GM21526 (cell line): ENCODE results near the gene KCNQ2.
"Not testable (repeated sequence)": the region's sequence is repeated elsewhere in the genome, so short reads cannot be mapped to it uniquely, and the experiment has no call there.

Source experiments
- ATAC-seq: cut with Tn5 transposase; IDR thresholded peaks from one replicate; pipeline ENCODE4 v1.9.1; 2021; ENCODE audit warnings: moderate library complexity; ENCODE audit not compliant: unreplicated experiment, low FRiP score

KCNQ2 gene

DNA sequence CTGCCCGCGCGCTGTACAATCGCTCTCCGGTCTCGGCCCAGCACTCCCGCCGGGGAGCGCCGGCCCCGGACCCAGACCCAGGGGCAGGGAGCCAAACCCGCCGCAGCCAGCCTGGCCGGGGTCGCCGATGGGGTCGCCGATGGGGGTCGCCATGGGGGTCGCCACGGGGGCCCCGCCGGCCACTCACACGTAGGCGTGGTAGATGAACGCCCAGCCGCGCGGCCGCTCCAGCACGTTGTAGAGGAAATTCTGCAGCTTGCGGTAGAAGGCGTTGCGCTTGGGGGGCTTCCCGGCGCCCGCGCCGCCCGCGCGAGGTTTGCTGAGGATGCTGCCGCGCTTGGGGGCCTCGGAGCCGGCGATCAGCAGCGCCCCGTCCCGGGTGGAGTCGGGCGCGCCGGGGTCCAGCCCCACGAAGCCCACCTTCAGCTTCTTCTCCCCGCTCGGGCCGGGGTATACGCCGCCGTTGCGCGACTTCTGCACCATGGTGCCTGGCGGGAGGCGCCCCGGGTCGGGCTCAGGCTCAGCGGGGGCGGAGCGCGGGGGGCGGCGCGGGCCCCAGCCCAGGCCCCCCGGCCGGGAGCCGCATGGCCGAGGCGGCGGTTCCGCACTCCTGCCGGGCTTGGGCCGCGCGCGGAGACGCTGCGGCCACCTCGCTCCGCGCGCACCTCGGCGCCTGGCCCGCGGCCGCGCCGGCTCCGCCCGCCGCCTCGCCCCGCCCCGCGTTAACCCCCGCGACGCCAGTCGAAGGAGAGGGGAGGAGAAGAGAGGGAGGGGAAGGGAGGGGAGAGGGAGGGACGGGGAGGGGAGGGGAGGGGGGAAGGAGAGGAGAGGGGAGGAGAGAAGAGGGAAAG is at the start of gene KCNQ2:
KCNQ2 (minus strand) TSS at position 675 of the 851 bp plus-strand sequence; CDS start at position 483, 192 bp downstream.
- ATAC-seq, result no peak

DNA sequence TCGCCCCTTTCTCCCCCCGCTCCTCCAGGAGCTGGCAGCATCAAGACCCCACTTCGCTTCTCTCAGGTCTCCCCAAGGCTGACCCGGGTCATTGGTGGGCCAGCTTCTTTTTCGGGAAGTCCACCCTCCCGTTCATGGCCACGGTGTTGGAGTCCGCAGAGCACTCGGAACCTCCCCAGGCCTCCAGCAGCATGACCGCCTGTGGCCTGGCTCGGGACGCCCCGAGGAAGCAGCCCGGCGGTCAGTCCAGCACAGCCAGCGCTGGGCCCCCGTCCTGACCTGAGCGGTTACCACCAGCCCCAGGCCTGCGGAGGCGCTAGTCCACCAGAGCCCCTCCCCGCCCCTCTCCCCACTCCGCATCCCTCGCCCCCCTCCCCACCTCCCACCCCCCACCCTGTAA is 49.1 kb upstream of the KCNQ2 start:
- ATAC-seq, result no peak

- peak; percentile 36 for ATAC-seq
Measured at GRCh38 chr20:63520934-63521601, 48.6 kb upstream of the KCNQ2 start.

GRCh38 chr20:63520504-63520933 is 48.1 kb upstream of the KCNQ2 start, which contains the start of gene PPDPF:
Gene PPDPF, plus strand, starts transcription at chr20:63520765. Its CDS starts 544 bp downstream, at chr20:63521309.
- peak; percentile 49 for ATAC-seq

GRCh38 chr20:63519668-63520503 is 47.4 kb upstream of the KCNQ2 start:
- peak; percentile 31 for ATAC-seq

- ATAC-seq, result no peak
Measured at GRCh38 chr20:63518946-63519667, 46.7 kb upstream of the KCNQ2 start.

DNA sequence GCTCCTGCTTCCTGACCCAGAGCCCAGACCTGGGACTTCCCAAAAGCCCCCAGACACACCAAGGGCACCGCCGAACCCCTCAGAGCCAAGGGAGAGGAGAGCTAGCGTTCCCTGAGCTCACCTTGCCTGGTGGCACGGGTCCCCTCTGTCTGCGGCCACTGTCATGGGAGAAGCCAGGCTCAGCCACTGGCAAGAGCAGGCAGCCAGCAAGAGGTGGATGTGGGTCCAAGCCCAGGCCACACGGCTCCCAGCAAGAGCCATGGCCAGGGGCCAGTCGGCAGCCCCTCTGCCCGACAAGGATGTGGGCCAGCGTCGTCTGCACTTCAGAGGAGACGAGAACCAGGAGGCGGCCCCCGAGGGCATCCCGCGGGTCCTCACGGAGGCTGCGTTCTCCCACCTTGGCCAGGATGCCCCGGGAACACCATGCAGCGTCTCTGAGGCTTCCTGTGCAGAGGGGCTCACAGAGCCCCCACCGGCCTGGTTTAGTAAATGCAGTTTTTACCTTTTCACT is 46.0 kb upstream of the KCNQ2 start:
- no peak for ATAC-seq

DNA sequence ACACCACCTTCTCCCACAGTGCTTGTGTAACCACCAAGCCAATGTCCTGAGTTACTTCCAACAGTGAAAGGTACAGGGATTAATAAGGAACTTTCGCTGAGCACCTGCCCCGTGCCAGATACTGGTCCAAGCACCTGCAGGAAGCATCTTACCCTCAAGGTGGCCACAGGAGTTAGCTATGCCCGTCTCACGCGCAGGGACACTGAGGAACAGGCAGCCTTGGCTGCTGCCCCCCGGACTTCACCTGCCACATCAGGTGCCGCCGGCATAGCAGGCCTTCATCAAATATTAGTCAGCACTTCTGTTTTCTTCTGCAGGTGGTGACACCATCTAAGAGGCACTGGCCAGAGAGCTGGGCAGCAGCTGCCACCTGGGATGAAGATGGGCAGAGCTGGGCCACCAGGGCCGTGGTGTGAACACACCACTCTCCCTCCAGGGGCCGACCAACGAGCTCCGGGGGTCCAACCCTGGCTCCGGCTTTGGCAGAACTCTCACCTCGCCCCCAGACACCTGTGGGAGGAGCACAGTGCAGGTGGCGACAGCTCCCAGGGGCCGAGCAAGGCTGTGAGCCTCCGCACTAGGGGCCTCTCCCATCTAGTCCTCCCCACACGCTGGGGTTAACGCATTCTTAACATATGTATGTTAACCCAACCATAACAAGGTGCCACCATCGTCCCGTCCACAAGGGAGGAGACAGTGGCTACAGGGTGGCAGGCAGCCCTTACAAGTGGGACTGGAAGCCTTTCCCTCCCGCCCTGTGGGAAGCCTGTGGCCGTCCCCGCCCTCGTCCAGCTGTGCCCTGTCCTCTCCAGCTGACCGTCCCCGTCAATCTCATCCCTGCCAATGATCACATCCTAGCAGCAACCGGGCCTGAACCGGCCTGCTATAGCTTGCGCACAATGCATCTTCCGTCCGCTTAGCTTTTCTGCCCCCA is 45.2 kb upstream of the KCNQ2 start:
- no peak for ATAC-seq

- ATAC-seq, result not testable (repeated sequence)
Measured at GRCh38 chr20:63514520-63514919, 42.1 kb upstream of the KCNQ2 start.

GRCh38 chr20:63513207-63513606 is 40.8 kb upstream of the KCNQ2 start:
- ATAC-seq, result no peak

GRCh38 chr20:63509088-63509564 is 36.7 kb upstream of the KCNQ2 start:
- no peak for ATAC-seq

- ATAC-seq, result no peak
Measured at GRCh38 chr20:63508072-63508768, 35.8 kb upstream of the KCNQ2 start.

GRCh38 chr20:63507083-63507743 is 34.8 kb upstream of the KCNQ2 start:
- ATAC-seq, result no peak

DNA sequence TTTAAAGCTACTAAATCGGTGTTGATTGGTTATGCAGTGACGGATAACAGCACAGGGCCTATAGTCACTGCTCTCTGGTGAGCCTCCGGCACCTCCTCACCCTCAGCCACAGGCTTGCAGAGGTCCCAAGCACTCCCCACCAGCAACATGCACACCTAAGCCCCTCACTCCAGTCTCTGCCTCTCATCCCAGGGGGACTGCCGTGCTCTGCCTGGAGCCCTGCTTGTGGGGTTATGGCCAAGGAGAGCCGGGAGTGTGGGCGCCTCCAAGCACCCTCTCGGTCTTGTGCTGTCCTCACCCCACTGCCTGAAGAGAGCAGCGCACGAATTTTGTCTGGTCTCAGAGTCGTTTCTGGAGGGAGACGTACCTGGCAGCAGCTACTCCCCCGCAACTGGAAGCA is 33.3 kb upstream of the KCNQ2 start:
- no peak for ATAC-seq

DNA sequence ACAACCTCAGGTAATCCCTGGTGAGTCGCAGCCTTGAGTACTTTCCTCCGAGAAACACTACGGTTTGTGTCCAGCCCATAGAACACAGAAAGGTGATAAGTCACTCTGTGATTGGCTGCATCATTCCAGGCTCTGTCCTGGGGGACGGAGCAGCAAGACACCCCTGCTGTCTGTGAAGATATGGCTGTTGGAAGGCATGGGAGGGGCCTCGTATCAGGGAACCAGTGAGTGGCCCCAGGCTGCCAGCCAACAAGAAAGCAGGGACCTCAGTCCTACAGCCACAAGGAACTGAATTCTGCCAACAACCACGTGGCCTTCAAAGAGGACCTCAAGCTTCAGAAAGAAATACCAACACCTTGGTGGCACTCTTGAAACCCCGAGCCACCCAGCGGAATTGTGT is 32.8 kb upstream of the KCNQ2 start:
- ATAC-seq, result no peak

GRCh38 chr20:63504642-63505041 is 32.2 kb upstream of the KCNQ2 start:
- no peak for ATAC-seq

DNA sequence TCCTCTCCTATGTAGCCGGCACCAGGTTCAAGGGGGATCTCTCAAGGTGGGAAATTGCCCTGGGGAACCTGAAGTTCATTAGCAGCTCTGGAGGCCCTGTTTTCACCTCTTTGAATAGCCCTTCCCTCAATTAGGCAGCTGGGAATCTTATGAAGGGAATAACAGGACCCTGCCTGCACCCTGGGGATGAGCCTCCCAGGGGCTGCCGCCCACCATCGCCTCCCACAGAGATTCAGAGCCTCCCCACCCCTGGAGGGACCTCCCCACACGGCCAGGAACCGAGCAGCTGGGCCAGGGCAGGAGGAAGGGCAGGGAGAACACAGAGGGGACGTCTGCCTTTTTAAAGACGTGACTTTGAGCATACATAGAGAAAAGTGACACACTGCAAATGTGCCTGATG is 31.1 kb upstream of the KCNQ2 start:
- no peak for ATAC-seq
